ENCODE data around the gene LPAR1. TPM values are rescaled to one million over a fixed set of nuclear protein-coding genes. Genes with fewer than 3 reads are reported as not detected.

The LPAR1 gene
- total and polyA plus RNA-seq, 9 of the 15 experiments (the other 6 are each of a cell fraction or from before 2014, with no cell fraction given): 0.13 TPM; not detected in 8

- no peak overlapping the region for H3K4me2 ChIP-seq (ENCODE audit: insufficient read depth, low read length)
- in situ Hi-C loops (cut with MboI) (no loop called here), intact Hi-C loops (cut with micrococcal nuclease) (no loop called here)
- no peaks in the 10 kb centered on the region for H4K20me1 ChIP-seq (replicated peaks; ENCODE audit: control insufficient read depth, insufficient read depth, low read length)
- no peak overlapping the region for H3K27ac ChIP-seq (ENCODE audit: extremely low read depth, low read depth, low read length)
- no peak for DNase-seq (ENCODE audit: extremely low read depth in 1 of 4, low spot score in 3 of 4)
- H3K4me3 ChIP-seq: no peak overlapping the region
- H3K9me1 ChIP-seq (ENCODE audit: control insufficient read depth, insufficient read depth, low read length): no peaks in the 10 kb centered on the region
- no peaks in the 10 kb centered on the region for H3K79me2 ChIP-seq (ENCODE audit: control insufficient read depth, insufficient read depth, low read length)
- TF ChIP-seq ZBTB8A (IDR thresholded peaks at IDR 0.05; ENCODE audit: partially characterized antibody) (no peak), SMAD3 (CRISPR knock-in tag; conservative IDR thresholded peaks at IDR 0.05) (no peak), FOXJ2 (tag; IDR thresholded peaks at IDR 0.05) (no peak), SMARCB1 (IDR thresholded peaks at IDR 0.05; ENCODE audit: insufficient read length, low read depth) (no peak), SNRNP70 (optimal IDR thresholded peaks at IDR 0.05; ENCODE audit: low read depth, low read length) (no peak), ZNF12 (CRISPR knock-in tag; IDR thresholded peaks at IDR 0.05) (no peak), PATZ1 (CRISPR knock-in tag; IDR thresholded peaks at IDR 0.05; ENCODE audit: borderline replicate concordance) (no peak), BRCA1 (IDR thresholded peaks at IDR 0.05) (no peak), BRCA1 (CRISPR knock-in tag; IDR thresholded peaks at IDR 0.05) (no peak), HDGF (IDR thresholded peaks at IDR 0.05) (no peak), BRD4 (IDR thresholded peaks at IDR 0.05) (no peak), ZNF384 (IDR thresholded peaks at IDR 0.05; ENCODE audit: low read depth, low read length) (no peak), ZC3H4 (CRISPR knock-in tag; IDR thresholded peaks at IDR 0.05; ENCODE audit: borderline replicate concordance) (no peak), ZSCAN29 (IDR thresholded peaks at IDR 0.05) (no peak), HDAC6 (IDR thresholded peaks at IDR 0.05; ENCODE audit: low read depth, low read length) (no peak), CXXC5 (CRISPR knock-in tag; IDR thresholded peaks at IDR 0.05) (no peak), CBFB (CRISPR knock-in tag; IDR thresholded peaks at IDR 0.05) (no peak), SMAD4 (CRISPR knock-in tag; conservative IDR thresholded peaks at IDR 0.05) (no peak), HEY1 (CRISPR knock-in tag; IDR thresholded peaks at IDR 0.05; ENCODE audit: borderline replicate concordance) (no peak)
- TF ChIP-seq, protein P1, sequence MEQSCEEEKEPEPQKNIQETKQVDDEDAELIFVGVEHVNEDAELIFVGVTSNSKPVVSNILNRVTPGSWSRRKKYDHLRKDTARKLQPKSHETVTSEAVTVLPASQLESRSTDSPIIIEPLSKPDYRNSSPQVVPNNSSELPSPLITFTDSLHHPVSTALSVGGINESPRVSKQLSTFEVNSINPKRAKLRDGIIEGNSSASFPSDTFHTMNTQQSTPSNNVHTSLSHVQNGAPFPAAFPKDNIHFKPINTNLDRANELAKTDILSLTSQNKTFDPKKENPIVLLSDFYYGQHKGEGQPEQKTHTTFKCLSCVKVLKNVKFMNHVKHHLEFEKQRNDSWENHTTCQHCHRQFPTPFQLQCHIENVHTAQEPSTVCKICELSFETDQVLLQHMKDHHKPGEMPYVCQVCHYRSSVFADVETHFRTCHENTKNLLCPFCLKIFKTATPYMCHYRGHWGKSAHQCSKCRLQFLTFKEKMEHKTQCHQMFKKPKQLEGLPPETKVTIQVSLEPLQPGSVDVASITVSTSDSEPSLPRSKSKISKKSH (CRISPR knock-in tag; IDR thresholded peaks at IDR 0.05): no peak
- TF ChIP-seq, protein P2, sequence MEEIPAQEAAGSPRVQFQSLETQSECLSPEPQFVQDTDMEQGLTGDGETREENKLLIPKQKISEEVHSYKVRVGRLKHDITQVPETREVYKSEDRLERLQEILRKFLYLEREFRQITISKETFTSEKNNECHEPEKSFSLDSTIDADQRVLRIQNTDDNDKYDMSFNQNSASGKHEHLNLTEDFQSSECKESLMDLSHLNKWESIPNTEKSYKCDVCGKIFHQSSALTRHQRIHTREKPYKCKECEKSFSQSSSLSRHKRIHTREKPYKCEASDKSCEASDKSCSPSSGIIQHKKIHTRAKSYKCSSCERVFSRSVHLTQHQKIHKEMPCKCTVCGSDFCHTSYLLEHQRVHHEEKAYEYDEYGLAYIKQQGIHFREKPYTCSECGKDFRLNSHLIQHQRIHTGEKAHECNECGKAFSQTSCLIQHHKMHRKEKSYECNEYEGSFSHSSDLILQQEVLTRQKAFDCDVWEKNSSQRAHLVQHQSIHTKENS (CRISPR knock-in tag; IDR thresholded peaks at IDR 0.05): no peak
- ChIA-PET POLR2A (no interaction called here), CTCF (ENCODE audit: low intra/inter-chr PET ratio) (no interaction called here)
- H3K36me3 ChIP-seq (ENCODE audit: control insufficient read depth, insufficient read depth, low read length): no peaks in the 10 kb centered on the region
- H3K9ac ChIP-seq (ENCODE audit: insufficient read depth in 1 of 2, low read depth in 2 of 2, low read length in 2 of 2): no peak overlapping the region
- H3K27me3 ChIP-seq (ENCODE audit: control insufficient read depth in 2 of 2, insufficient read depth in 2 of 2, low read length in 2 of 2): no peaks in the 10 kb centered on the region
- ATAC-seq: no peak
- no peaks in the 10 kb centered on the region for H3K9me3 ChIP-seq (replicated peaks; ENCODE audit: control insufficient read depth, insufficient read depth, low read depth, low read length)
- FAIRE-seq: no peak
- 0% methylated on average over 5 of the region's 5 CpGs for WGBS (ENCODE audit: insufficient coverage, low coverage, missing lambda C conversion rate)
- no peaks in the 10 kb centered on the region for H3K4me1 ChIP-seq (replicated peaks in 1 of 2; ENCODE audit: control insufficient read depth in 2 of 2, insufficient read depth in 2 of 2, low read length in 2 of 2)
- no TSS peak for BruUV-seq (replicated peaks)
- no peak overlapping the region for H2AFZ ChIP-seq (ENCODE audit: low read depth, low read length)
Measured at GRCh38 chr9:110999379-110999778, 38.9 kb downstream of the LPAR1 start.

Measured in K562 (cell line).